GM12878 (cell line): ENCODE results near the gene CLIC3. TPM values are rescaled to one million over a fixed set of nuclear protein-coding genes. Genes with fewer than 3 reads are reported as not detected.

Experiments
- polyA plus RNA-seq, 11 experiments: library from polyadenylated mRNA; depleted of rRNA in 4 of 11; unstranded in 6 of 11; stranded (reverse) in 5 of 11; fragments of >200 nt; fragmentation: Nextera tagmentation in 4 of 11; fragmentation: Illumina TruSeq in 1 of 11; extraction: Ambion mirVana in 4 of 11; extraction: Trizol in 1 of 11; gene quantifications; 1 replicate in 1 of 11; 2 replicates in 10 of 11; pipeline versions ENCODE4 v1.2.1 to v1.2.3, GENCODE V29; 2011 to 2016; ENCODE audit warnings: inconsistent platforms in 2 of 11, missing spikeins in 2 of 11, low read depth in 1 of 11
- total RNA-seq, 4 experiments: library from RNA; depleted of rRNA in 3 of 4; stranded (reverse); fragments of >200 nt in 3 of 4; fragmentation: Illumina TruSeq in 1 of 4; extraction: Trizol in 1 of 4; gene quantifications; 2 replicates each; pipeline versions ENCODE4 v1.2.1 to v1.2.3, GENCODE V29; 2013 to 2021
- TF ChIP-seq, protein P1 (sequence below): fragments of 450-650 bp; IDR thresholded peaks from 2 replicates; pipeline ENCODE4 v1.6.1; 2017; ENCODE audit warnings: mild to moderate bottlenecking, moderate library complexity
- TF ChIP-seq, protein P2 (sequence below): IDR thresholded peaks from 2 replicates; pipeline ENCODE4 v1.6.1; 2012; ENCODE audit warnings: mild to moderate bottlenecking, low read depth, low read length

Gene CLIC3
- total and polyA plus RNA-seq, 10 of the 15 experiments (the other 5 are each of a cell fraction or from before 2014, with no cell fraction given): 0.31 TPM; not detected in 9

DNA sequence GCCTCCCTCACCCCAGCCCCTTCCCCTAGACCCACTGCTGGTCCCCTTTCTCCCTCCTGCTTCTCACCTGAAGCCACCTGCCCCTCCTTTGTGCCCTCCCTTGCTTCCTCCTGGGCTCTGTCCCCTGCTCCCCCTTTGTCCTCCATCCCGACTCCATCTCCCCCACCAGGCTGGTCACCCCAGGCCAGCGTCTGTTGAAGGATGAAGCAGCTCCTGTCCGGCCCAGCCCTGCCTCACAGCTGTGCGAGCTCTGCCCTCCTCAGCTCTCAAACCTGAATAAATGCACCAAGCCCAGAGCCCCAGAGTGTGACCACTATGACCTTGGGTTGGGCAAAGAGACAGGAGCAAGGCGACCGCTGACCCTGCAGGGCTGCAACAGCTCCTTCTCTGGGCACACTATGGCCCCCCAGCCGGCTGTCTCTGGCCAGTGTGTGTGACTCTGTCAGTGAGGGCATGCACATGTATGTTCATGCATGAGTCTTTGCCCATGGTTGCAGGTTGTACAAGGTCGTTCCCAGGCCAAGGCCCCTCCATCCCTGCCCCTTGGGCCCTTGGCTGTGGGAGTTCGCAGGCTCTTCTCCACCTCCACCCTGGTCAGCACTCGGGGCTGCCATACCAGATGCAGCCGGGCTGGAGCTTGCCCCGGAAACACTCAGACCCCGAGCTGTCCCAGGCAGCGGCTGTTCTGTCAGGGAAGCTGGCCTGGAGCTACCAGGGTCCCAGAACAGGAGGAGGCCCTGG lies 41.0 kb downstream of the CLIC3 start (continued):
- TF ChIP-seq, protein P1, sequence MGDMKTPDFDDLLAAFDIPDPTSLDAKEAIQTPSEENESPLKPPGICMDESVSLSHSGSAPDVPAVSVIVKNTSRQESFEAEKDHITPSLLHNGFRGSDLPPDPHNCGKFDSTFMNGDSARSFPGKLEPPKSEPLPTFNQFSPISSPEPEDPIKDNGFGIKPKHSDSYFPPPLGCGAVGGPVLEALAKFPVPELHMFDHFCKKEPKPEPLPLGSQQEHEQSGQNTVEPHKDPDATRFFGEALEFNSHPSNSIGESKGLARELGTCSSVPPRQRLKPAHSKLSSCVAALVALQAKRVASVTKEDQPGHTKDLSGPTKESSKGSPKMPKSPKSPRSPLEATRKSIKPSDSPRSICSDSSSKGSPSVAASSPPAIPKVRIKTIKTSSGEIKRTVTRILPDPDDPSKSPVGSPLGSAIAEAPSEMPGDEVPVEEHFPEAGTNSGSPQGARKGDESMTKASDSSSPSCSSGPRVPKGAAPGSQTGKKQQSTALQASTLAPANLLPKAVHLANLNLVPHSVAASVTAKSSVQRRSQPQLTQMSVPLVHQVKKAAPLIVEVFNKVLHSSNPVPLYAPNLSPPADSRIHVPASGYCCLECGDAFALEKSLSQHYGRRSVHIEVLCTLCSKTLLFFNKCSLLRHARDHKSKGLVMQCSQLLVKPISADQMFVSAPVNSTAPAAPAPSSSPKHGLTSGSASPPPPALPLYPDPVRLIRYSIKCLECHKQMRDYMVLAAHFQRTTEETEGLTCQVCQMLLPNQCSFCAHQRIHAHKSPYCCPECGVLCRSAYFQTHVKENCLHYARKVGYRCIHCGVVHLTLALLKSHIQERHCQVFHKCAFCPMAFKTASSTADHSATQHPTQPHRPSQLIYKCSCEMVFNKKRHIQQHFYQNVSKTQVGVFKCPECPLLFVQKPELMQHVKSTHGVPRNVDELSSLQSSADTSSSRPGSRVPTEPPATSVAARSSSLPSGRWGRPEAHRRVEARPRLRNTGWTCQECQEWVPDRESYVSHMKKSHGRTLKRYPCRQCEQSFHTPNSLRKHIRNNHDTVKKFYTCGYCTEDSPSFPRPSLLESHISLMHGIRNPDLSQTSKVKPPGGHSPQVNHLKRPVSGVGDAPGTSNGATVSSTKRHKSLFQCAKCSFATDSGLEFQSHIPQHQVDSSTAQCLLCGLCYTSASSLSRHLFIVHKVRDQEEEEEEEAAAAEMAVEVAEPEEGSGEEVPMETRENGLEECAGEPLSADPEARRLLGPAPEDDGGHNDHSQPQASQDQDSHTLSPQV: no peak
- TF ChIP-seq, protein P2, sequence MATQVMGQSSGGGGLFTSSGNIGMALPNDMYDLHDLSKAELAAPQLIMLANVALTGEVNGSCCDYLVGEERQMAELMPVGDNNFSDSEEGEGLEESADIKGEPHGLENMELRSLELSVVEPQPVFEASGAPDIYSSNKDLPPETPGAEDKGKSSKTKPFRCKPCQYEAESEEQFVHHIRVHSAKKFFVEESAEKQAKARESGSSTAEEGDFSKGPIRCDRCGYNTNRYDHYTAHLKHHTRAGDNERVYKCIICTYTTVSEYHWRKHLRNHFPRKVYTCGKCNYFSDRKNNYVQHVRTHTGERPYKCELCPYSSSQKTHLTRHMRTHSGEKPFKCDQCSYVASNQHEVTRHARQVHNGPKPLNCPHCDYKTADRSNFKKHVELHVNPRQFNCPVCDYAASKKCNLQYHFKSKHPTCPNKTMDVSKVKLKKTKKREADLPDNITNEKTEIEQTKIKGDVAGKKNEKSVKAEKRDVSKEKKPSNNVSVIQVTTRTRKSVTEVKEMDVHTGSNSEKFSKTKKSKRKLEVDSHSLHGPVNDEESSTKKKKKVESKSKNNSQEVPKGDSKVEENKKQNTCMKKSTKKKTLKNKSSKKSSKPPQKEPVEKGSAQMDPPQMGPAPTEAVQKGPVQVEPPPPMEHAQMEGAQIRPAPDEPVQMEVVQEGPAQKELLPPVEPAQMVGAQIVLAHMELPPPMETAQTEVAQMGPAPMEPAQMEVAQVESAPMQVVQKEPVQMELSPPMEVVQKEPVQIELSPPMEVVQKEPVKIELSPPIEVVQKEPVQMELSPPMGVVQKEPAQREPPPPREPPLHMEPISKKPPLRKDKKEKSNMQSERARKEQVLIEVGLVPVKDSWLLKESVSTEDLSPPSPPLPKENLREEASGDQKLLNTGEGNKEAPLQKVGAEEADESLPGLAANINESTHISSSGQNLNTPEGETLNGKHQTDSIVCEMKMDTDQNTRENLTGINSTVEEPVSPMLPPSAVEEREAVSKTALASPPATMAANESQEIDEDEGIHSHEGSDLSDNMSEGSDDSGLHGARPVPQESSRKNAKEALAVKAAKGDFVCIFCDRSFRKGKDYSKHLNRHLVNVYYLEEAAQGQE: no peak
- TF ChIP-seq, all 136 proteins: peak for 0
